ENCODE data around the gene SHISAL1. TPM values are rescaled to one million over a fixed set of nuclear protein-coding genes. Genes with fewer than 3 reads are reported as not detected.
"Not testable (repeated sequence)": the region's sequence is repeated elsewhere in the genome, so short reads cannot be mapped to it uniquely, and the experiment has no call there.

The SHISAL1 gene
- polyA plus RNA-seq, 12 donors: 6.3 to 18.9 (median 15.4) TPM; not detected in 1

- no peak for DNase-seq
Measured at GRCh38 chr22:44304911-44305310, 7.8 kb downstream of the SHISAL1 start.

DNA sequence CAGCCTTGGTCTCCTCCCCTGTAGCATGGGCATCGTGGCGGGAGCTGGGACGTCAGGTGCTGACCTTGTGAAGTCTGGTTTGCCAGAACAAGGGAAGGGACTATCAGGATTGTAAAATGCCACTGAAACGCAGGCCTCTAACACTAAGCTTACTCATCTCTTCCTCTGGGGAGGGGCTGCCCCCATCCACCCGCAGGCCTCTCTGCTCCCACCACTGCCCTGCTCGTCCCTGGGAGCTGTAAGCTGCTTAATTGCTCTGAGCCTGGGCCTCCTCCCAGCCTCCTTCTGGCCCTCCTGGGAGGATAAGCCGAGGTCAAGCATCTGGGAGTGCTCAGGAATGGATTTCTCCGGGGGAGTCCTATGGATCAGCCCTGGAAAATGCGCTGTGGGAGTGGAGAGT, 8.4 kb downstream of the SHISAL1 start:
- no peak for DNase-seq

- DNase-seq: not testable (repeated sequence)
Measured at GRCh38 chr22:44302363-44302762, 10.4 kb downstream of the SHISAL1 start.

GRCh38 chr22:44301039-44301438, 11.7 kb downstream of the SHISAL1 start:
- DNase-seq: no peak

GRCh38 chr22:44299124-44299523, 13.6 kb downstream of the SHISAL1 start:
- no peak for DNase-seq

DNA sequence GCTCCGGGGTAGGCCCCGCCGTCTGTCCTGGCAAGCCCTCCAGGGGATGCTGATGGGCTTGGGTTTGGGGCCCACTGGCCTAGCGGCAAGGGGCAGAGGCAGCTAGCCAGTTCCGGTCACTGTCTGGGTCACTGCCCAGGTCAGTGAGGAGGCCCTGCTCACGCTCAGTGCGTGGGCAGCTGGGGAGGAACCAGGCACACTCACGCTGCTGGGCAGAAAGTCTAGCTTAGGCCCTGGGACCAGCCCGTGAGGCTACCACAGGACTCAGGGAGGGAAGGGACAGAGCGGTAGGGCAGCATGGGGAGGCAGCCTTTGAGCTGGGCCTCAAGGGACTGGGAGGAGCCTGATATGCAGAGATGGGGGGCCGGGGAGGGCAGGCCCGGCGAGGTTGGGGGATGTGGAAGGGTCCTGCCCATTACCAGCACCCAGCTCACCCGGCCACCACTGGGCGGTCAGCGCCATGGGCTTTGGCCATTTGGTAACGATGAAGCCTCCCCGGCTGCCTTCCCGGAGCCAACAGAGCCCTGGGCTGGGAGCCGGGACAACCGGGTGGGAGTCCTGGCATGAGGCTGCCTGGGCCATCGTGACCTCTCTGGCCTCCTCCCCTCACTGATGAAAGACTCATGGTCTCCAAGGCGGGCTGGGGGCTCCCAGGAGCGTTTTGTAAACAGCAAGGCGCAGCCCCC, 14.2 kb downstream of the SHISAL1 start:
- no peak for DNase-seq

DNA sequence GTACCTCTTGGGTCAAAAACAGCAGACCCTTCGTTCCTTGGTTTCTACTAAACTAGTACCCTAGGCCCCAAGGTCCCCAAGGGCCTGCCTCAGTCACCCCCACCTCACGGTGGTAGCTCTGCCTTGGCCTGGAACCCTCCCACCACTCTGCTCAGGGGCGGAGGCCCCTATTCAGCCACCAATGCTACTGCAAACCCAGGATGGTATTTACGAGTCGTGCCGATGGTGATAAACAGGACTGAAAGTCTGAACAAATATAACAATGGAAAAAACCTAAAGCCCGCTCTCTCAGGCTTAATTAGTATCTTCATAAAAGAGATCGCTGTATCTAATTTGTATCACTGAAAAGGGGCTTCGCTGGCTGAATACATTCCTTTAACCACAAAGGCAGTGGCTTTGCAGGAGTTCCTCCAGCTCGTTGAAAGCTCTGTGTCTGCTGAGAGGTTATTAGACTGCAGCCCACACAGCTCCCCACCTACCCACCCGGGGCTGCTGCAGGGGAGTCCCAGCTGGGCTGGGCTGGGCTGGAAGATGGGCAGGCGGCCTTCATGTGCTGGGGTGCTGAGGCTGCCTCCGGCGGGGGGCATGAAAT, 15.2 kb downstream of the SHISAL1 start:
- DNase-seq: no peak

GRCh38 chr22:44295406-44295805, 17.3 kb downstream of the SHISAL1 start:
- no peak for DNase-seq

- no peak for DNase-seq
Measured at GRCh38 chr22:44293876-44294275, 18.9 kb downstream of the SHISAL1 start.

DNA sequence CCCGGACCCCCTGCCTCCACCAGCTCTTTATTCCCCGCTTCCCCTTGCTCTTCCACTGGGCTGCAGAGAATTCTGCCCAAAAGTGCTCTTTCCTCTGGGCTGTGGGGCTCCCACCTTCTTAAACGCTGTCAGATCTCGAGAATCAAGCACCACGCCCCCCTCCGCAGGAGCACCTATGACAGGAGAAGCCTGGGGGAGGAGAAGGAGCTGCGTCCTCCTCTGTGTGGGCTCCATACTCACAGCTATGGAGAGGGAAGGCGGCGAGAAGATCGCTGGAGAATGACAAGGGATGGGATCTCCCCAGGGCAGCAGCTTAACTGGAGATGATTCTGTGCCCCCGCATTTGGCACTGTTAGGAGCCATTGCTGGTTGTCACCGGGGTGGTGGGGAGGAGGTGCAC, 19.7 kb downstream of the SHISAL1 start:
- no peak for DNase-seq

DNA sequence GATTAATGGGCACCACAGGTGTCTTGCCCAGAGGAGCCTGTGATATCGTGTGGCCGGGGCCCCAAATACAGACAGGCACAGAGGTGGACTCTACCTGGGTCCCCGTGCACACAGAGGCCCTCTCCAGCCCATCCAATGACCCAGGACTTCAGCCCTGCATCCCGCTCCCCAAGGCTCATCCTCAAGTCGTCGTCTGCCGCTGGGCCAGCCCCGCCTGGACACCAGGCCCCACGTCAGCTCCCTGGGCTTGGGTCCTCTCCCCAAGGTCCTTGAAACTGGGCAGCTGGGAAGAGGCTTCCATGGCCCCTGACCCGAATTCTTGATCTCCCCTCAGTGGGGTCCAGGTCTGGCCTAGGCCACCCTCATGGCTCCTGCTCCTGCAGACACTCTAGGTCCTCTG, 20.2 kb downstream of the SHISAL1 start:
- no peak for DNase-seq

DNA sequence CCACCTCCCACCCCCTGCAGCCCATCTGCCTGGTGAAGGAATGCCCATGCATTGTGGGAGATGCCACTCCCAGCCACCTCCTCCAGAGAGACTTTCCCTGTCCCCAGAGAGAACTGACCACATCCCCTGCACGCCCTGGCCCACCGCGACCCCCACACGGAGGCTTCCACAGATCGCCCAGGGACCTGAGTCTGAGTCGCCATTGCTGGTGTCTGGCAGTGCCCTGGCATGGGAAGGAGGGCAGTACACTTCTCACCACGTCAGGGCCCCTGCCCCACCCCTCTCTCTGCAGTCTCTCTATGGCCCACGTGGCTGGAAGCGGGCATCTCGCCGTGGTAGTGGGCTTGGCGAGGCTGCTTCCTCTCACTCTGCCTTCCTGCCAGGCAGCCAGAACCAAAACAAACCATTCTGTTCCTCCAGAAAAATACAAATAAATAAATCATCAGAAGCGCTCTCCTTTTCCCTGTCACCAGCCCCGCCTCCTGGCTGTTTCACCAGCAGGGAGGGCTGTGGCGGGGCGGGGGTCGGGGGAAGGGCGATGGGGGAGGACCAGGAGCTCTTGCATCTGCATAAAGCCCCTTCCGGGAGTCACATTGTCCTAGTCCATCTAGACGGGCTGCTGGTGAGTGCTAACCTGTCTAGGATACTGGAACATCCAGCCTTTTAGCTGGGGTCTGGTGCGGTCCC, 20.9 kb downstream of the SHISAL1 start:
- no peak for DNase-seq

GRCh38 chr22:44291265-44291664, 21.5 kb downstream of the SHISAL1 start:
- DNase-seq: no peak

DNA sequence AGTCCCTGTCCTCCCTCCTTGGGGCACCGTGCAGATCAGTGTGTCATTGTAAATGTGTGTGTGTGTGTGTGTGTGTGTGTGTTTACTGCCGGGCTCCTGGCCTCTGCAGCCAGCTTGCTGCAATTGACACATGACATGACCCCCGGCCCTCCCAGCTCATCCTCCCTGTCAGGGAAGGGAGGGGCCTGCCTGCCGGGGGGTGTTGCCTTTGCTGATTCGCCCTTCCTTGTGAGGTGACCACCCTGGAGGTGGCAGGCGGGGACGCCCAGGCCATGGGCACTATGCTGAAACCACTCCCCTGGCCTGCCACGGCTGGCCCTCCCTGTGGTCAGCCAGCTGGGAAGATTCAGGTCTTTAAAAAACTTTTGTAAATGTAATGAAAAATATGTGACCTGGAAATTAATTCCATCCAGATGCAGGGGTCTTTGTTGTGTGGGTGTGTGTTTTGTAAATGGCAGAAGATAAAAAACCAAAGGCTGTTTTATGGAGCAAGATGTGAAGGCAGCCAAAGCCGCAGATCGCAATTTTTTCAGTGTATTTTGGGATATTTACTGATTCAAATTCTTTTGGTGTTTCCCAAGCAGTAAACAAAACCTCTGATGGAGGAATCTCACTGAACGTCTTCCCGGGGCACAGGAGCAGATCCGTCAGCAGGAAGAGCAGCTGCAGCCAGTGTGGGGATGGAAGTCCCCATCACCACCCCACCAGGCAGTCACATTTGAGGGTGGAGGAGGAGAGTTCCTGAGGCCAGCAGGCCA, 23.2 kb downstream of the SHISAL1 start:
- DNase-seq: no peak

DNA sequence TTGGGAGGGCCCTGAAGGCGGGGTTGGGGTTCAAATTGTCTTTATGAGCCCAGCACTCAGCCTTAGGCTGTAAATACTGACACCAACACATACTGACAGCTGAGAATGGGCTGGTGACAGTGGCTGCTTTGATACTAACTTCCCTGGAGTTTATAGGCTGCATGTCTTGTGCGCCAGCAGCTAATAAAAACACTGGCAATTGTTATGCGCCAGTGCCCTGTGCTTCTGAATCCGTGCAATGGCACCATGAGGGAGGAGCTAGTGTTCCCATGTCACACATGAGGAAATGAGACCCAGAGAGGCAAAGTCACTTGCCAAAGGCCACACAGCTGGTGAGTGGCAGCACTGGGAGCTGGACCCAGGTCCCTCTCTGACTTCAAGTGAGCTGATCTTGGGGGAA, 23.8 kb downstream of the SHISAL1 start:
- no peak for DNase-seq

GRCh38 chr22:44287741-44288140, 25.0 kb downstream of the SHISAL1 start:
- no peak for DNase-seq

DNA sequence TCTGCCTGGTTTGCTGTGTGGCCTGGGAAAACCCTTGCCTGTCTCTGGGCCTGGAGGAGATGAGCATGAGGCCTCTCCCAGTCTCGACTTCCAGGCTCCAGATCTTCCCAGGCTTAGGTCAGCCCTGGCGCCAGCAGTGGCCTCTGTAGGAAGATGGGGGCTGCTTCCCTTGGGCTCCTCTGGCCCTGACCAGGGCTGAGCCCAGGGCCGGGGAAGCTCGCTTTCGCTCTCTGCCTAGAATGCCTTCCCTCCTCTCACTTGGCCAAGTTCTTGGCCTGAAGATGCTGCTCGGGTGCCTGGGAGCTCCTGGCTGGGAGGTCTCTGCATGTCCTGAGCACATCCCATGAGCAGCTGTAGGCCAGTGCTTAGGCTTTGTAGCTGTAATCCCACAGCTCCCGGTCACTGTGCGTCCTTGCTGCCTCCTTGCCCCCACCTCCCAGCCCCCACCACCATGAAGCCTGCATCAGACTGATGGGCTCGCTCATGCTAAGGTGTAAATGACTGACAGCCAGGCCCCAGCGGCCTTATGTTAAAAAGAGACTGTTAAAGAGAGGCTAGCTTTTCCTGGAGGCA, 25.5 kb downstream of the SHISAL1 start:
- DNase-seq: no peak

DNA sequence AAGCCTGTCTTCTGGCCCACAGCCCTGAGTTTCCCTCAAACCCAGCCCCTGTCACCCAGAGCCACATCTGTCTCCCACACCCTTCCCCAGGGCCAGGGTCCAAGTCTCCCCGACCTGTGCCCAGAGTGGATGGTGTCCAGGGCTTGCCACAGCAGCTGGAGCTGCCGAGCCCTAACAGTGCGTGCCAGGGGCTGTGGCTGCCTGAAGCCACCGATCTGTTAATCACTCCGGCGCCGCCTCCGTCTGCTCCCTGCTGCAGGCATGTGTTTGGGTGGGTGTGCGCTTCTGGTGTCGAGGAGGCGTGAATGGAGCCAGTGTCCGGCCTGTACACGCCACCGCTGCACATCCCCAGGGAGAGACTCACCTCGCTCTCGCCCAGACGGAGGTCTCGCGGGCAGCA, 26.1 kb downstream of the SHISAL1 start:
- DNase-seq: no peak

GRCh38 chr22:44284711-44285110, 28.0 kb downstream of the SHISAL1 start:
- DNase-seq: no peak

- DNase-seq: peak; percentile 19
Measured at GRCh38 chr22:44281768-44282637, 30.7 kb downstream of the SHISAL1 start.

DNA sequence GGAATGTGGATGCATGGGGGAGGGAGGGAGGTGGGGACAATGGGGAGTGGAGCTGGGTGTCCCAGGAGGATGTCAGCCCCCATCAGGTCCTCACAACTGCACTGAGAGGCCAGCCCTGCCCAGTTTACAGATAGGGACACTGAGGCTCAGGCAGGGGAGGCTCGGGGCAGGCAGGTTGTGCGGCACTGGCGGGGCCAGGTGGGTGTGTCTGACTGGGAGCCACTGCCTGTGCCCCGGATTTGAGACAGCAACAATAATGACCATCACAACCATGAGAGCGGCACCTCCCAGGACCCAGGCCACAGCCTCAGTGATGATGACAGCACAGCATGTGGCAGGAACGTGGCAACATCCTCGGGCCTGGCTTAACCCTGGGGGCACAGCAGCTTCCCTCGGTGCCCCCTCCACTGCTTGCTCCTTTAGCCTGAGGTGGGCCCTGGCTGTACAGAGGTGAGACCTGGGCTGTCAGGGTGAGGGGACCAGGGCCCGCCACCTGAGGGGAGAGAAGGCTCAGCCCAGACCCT, 32.0 kb downstream of the SHISAL1 start:
- DNase-seq: no peak
